Activated CD4-positive, CD25-positive, alpha-beta regulatory T cell (primary cell): ENCODE results near the gene SMIM7.
A peak's percentile ranks its signal among the peaks of the same experiment; 100 is the strongest.
"Not testable (repeated sequence)": the region's sequence is repeated elsewhere in the genome, so short reads cannot be mapped to it uniquely, and the experiment has no call there.

Source experiments
- DNase-seq, 4 experiments: peaks; one replicate each; lab custom pipeline; 2025; lab: John Stamatoyannopoulos, UW

The SMIM7 gene

DNA sequence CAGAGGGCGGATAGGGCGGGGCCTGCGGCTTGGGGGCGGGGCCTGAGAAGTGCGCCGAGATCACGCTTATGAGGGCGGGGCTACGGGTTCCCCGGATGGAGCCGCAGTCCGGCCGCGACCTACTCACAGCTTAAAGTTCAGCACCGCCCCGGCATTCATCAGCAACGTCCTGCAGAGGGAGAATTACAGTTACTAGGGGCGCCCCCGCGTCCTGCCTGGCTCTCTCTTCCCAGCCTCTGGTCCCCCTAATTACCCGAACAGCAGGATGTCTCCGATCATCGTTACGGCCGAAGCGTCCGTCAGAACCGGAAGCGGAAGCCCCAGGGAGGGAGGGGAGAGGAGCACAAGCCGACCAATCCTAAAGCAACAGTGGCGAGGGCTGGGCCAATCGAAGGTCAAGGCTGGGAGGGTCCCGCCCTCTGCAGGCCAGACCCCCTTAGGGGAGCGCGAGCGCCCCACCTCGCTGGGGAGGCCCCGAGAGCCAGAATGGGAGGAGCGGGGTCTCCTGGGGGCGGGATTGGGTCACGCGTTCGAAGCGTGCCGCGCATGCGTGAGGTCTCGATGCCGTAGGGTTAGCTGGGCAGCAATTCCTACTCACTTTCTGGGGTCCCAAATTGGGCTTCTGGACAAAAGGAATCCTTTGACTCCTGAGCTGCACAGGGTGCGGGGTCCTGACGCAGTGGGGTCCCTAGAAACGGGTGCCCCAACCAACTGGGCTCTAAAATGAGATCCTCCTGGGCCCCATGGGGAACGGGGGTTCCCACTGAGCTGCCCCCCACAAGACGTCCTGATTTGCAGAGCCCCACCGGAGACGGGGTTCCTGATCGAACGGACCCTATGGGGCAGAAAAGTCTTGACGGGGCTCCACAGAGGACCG lies at the start of gene SMIM7:
TSS of gene SMIM7 (minus strand) at position 313 of the 877 bp plus-strand sequence. CDS start at position 279, 34 bp downstream.
- peak; percentile 97 to 98 (median 97) for DNase-seq

DNA sequence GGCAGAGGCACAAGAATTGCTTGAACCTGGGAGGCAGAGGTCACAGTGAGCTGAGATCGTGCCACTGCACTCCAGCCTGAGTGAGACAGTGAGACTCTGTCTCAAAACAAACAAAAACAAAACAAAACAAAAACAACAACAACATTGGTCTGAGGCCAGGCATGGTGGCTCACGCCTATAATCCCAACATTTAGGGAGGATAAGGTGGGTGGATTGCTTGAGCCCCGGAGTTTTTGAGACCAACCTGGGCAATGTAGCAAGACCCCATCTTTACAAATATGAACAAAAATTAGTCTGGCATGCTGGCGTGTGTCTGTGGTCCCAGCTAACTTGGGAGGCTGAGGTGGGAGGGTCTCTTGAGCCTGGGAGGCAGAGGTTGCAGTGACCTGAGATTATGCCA lies 43.7 kb upstream of the SMIM7 start:
- no peak for DNase-seq

DNA sequence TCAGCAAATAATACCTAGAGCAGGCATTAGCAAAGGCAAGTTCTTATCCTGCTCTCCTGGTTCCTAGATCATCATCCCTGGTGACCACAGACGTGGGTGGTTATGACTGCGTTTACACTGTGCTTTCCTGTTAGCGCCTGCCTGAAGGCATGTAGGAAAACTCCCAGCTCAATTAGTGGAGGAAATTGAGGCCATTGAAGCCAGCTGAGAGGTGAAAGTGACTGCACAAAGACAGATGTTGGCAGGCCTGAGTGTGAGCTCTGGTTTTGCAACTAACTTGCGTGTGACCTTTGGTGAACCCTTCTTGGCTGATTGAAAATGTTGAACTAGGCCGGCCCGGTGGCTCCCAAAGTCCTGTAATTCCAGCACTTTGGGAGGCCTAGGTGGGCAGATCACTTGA lies 42.2 kb upstream of the SMIM7 start:
- no peak for DNase-seq

DNA sequence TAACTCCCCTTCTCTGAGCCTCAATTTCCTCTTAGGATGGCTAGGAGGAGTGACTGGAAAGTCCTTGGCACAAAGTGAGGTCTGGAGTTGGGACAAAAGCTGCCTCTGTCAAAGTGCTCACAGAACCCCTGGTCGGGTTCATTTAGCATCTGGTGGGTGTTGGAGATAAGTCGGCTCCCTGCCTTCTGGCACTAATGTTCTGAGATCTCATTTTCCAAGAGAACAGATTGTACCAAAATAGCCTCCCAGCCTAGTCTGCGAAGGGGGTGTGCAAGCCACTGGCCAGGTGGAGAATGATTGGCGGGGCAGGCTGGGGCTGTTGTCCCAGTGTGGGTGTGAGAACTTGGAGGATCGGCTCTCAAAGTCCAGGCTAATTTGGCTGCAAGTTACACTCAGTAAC lies 39.0 kb upstream of the SMIM7 start:
- no peak for DNase-seq

DNA sequence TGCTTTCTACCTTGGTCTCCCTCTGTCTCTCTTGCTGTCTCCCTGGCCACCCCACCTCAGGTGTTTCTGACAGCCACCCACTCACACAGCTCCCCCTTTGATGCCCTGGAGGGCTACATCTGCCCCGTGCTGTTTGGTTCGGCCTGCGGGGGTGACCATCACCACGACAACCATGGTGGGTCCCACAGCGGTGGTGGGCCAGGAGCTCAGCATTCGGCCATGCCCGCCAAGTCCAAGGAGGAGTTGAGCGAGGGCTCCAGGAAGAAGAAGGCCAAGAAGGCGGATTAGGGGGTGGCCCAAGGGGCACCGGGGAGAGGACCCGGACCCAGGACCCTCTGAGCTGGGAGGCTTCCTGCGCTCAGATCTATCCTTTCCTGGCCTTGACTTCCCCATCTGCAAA lies 28.1 kb upstream of the SMIM7 start:
- DNase-seq = no peak

DNA sequence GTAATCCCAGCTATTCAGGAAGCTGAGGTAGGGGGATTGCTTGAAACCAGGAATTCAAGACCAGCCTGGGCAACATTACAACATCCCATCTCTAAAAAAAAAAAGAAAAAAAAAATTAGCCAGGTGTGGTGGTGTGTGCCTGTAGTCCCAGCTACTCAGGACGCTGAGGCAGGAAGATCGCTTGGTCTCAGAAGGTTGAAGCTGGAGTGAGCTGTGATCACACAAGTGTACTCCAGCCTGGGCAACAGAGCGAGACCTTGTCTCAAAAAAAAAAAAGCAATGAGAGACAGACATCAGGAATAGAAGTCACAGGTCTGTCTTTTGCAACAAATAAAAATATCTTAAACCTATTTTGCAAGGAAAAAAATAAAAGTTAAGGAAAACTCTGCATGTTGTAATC lies 24.3 kb upstream of the SMIM7 start:
- DNase-seq = no peak

DNA sequence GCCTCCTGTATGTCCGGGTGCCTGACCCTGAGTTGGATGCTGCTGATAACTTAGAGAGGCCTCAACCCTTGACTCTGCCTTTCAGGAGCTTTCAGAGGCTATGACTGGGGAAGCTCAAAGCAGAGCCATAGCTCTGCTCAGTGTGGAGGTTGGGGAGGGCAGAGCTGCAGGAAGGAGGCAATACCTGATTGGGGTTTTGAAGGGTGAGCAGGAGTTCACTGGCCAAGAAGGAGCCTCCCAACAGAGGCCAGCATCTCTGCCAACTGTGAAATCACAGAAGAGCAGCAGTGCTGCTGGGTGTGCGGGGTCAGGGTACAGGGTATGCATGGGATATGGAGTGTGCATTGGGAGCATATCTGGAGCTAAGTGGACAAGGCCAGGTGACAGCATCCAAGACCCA lies 22.6 kb upstream of the SMIM7 start:
- no peak for DNase-seq

DNA sequence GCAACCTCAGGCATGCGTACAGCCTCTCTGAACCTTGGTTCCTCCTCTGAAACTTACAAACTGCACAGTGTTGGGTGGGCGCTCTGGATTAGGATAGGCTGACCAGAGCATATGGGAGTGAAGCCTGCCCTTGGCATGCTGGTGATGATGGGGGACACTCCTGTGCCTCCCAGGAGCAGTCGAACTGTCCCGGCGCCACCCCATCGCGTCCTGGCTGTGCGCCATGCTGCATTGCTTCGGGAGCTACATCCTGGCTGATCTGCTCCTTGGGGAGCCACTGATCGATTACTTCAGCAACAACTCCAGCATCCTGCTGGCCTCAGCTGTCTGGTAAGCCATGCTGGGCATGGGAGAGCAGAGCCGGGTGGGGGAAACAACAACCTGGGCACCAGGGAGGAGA lies 19.9 kb upstream of the SMIM7 start:
- DNase-seq = no peak

DNA sequence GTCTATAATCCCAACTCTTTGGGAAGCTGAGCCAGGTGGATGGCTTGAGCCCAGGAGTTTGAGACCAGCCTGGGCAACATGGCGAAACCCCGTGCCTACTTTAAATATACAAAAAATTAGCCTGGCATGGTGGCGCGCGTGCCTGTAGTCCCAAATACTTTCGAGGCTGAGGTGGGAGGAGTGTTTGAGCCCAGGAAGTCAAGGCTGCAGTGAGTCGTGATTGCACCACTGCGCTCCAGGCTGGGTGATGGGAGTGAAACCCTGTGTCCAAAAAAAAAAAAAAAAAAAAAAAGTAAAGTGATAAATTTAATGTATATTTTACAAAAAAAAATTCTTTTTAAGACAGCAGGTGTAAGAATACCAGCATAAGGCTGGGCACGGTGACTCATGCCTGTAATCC lies 18.6 kb upstream of the SMIM7 start:
- DNase-seq = no peak

DNA sequence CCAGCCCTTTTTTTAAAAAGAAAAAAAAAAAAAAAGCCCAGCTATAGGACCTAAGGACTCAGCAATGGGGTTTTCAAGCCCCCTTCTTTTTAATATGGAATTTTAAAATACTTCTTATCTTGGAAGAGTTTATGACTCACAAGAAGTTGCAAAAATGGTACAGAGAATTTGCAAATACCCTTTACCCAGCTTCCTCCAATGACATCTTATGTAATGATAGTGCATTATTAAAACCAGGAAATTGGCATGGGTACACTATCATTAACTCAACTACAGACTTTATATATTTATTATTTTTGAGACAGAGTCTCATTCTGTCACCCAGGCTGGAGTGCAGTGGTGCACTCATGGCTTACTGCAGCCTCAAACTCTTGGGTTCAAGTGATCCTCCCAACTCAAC lies 17.1 kb upstream of the SMIM7 start:
- DNase-seq = no peak

DNA sequence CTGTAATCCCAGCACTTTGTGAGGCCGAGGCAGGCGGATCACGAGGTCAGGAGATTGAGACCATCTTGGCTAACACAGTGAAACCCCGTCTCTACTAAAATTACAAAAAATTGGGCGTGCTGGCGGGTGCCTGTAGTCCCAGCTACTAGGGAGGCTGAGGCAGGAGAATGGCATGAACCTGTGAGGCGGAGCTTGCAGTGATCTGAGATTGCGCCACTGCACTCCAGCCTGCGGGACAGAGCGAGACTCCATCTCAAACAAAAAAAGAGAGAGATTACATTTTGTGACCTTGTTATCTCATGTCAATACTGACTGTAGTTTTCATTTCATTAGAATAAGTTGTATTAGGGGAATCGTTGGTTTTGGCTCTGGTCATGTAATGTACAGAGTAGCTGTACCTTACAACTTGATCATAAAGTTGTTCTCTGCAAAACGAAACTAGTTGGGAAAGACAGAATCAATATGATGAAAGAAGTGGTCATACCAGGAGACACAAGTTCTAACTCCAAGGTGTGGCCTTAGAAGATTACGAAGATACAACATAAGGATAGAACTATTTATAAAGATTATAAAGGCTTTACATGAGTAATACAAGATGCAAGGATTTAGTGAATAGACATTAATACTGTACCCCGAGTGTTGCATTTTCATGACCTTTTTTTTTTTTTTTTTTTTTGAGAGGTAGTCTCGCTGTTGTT lies 16.3 kb upstream of the SMIM7 start:
- no peak for DNase-seq

DNA sequence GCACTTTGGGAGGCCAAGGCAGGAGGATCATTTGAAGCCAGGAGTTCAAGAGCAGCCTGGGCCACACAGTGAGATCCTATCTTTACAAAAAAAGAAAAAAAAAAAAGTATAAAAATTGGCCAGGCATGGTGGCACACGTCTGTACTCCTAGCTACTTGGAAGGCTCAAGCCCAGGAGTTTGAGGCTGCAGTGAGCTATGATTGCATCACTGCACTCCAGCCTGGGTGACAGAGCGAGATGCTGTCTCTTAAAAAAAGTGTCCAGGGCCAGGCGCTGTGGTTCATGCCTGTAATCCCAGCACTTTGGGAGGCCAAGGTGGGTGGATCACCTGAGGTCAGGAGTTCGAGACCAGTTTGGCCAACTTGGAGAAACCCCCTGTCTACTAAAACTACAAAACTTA lies 13.9 kb upstream of the SMIM7 start:
- DNase-seq = not testable (repeated sequence)

DNA sequence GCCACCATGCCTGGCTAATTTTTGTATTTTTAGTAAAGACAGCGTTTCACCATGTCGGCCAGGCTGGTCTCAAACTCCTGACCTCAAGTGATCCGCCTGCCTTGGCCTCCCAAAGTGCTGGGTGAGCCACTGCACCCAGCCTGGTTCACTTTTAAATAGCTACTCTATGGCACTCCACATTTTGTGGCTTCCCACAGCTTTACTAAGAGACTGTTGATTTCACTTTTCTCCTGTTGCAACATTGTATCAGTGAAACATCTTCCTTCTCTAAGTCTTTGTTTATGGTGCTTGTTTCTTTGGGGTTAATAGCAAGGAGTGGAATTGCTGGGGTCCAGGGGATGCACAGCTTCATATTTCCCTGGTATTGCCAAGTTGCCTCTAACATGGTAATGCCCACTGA lies 13.3 kb upstream of the SMIM7 start:
- no peak for DNase-seq

DNA sequence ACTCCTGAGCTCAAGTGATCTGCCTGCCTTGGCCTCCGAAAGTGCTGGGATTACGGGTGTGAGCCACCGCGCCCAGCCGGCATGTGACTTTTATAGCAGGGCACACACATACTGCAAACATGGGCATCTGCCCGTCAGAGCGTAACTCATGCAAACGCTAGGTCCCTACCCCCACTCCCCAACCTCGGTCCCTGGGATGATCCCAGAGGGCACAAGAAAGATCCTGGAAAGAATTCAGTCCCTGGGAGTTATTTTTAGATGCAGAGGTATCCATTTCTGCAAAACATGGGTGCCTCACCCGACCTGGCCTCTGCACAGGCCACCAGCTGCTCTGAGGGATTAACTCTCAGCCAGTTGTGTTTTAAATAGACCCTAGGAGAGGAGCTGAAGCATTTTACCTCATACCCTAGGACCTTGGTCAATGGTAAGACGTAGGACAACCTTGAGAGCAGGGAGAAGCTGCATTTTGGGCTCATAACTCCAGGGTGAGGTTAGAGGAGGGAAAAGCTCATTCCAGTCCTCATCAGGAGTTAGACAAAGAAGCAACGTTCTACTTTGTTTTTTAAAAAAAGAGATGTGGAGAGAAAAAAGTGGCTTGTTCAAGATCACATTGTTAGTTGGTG lies 11.8 kb upstream of the SMIM7 start:
- no peak for DNase-seq

DNA sequence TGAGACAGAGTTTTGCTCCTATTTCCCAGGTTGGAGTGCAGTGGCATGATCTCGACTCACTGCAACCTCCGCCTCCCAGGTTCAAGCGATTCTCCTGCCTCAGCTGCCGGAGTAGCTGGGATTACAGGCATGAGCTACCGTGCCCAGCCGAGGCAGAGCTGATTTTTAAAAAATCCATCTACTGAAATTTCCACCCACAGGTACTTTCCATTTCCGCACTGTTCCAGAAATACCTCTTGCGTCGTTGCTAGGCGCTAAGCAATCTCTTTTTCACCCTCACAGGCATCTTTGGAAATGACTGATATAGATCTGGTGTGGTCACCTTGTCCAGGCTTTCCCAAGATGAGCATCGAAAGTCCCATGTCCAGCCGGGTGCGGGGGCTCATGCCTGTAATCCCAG lies 10.3 kb upstream of the SMIM7 start:
- no peak for DNase-seq

DNA sequence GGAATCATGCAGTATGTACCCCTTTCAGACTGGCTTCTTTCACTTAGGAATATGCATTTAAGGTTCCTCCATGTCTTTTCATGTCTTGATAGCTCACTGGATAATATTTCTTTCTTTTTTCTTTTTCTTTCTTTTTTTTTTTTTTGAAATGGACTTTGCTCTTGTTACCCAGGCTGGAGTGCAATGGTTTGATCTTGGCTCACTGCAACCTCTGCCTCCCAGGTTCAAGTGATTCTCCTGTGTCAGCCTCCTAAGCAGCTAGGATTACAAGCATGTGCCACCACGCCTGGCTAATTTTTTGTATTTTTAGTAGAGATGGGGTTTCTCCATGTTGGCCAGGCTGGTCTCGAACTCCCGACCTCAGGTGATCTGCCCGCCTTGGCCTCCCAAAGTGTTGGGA lies 8.8 kb upstream of the SMIM7 start:
- DNase-seq = not testable (repeated sequence)

DNA sequence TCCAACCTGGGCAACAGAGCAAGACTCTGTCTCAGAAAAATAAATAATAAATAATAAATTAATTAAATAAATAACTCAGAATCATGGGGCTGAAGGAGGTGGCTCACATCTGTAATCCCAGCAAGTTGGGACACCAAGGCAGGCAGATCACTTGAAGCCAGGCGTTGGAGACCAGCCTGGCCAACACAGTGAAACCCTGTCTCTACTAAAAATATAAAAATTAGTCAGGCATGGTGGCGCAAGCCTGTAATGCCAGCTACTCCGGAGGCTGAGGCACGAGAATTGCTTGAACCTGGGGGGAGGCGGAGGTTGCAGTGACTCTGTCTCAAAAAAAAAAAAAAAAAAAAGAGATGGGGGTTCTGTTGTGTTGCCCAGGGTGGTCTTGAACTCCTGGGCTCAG lies 8.2 kb upstream of the SMIM7 start:
- no peak for DNase-seq

DNA sequence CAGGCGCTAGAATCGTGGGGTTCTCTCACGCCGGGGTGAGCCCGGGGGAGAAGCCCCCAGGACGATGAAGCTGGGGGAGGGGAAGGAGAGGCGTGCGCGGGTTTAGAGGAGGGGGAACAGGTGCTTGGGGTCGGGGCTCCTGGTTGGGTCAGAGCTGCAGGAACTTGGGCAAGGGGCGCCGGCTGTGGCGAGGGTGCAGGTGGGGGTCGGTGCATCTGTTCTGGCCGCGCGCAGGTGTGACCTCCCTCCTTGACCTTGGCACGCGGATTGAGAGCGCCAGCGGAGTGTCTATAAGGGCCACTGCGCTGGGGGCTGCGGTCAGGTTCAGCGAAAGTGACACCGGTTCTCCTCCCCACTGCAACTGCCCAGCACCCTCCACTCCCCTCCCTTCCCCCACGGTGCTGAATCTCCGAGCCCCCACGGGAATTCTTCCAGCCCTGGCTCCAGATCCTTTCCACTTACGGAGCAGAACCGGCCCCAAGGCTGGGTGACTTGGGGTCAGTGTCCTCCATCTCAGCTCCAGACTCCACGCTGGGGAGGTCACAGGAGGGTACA lies 1.6 kb upstream of the SMIM7 start:
- DNase-seq = no peak

DNA sequence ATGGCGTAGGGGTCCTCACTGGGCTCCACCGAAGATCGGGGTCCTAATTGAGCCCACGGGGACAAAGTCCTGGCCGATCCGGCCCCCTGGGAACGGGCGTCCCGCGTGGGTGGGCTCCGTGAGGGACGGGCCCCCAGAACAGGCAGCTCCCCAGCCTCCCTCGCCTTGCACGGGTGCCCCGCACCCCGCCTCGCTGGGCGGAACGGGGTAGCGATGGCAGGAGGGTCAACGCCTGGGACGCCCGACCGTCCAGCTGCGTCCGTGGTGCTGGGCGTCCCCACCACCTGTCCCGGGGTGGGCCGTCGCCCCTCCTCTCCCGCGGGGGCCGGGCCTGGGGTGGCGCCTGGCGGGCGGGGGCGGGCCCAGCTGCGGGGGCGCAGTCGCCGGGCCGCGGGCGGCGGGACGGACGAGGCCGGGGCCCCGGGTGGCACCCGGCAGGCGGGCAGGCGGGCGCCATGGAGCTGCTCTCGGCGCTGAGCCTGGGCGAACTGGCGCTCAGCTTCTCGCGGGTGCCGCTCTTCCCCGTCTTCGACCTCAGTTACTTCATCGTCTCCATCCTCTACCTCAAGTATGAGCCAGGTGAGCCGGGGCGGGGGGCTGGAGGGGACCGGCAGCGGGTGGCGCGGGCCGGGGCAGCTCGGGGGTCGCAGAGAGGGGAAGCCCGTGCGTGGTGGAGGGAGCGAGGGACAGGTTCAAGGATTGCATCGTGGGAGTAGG lies 977 bp upstream of the SMIM7 start, which contains the start of gene TMEM38A:
TSS of gene TMEM38A (plus strand) at position 377 of the 717 bp plus-strand sequence. CDS start at position 456, 79 bp downstream.
- peak; percentile 25 to 33 (median 25) for DNase-seq

DNA sequence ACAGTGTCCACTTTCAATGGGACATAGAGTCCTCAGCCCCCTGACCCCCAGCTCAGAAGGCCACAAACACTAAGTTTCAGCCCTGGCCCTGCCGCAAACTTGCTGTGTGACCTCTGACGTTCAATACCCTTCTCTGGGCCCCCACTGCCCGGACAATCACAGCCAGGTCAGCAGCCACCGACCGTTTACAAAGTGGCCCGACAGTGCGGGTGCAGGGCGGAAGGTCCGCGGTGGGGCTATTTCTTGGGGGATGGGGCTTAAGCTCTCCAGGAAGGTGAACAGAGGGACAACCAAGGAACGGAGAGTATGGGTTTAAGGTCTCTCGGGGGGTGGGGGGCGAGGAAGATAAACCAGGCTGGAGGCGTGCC lies 496 bp downstream of the SMIM7 start:
- no peak for DNase-seq

DNA sequence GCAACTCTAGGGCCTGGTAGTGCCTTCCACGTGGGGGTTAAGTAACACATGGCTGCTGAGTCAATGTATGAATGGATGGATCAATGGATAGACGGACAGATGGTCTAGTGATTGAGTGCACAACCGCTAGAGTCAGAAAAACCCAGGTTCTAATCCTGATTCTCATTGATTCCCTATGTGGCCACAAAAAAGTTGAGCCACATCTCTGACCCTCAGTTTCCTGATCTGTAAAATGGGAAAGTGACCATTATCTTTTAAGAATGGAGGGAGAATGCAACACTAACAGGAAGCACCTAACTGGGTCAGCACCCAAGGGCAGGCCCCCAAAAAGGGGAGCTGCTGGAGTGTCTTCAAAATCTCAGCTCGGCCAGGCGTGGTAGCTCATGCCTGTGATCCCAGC lies 2.6 kb downstream of the SMIM7 start:
- no peak for DNase-seq

DNA sequence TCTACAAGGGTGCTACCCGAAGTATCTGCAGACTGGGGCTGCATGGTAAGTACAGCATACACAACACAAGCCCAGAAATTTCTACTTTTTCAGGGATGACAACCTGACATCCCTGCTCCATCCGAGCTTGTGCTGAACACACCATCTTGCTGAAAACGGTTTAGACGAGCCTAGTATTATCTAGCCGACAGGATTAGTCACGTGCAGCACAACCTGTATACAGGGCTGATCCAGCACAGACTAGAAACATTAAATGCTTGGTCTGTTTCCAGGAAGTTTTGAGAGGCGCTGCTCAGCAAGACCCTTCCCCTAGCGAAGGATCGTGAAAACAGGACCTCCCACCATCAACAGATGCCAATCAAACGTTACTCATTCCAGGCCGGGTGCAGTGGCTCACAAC lies 4.2 kb downstream of the SMIM7 start:
- no peak for DNase-seq
